Esophagus muscularis mucosa (tissue), 4 donors: Measurements from ENCODE around the gene POLG. TPM values are rescaled to one million over a fixed set of nuclear protein-coding genes. Genes with fewer than 3 reads are reported as not detected.

ENCODE experiments used
- DNase-seq: peaks from one replicate; pipeline ENCODE4 v3.0.0-alpha.2; 2017; ENCODE audit errors: extremely low spot score
- H3K27ac ChIP-seq, 4 donors: fragments of 200-600 bp; sonication (generic); replicated peaks in 1 of 4; 1 replicate in 3 of 4; 2 replicates in 1 of 4; pipeline ENCODE4 v1.5.1; 2016 to 2019; ENCODE audit warnings: mild to moderate bottlenecking in 1 of 4
- H3K27me3 ChIP-seq, 4 donors: fragments of 200-600 bp; sonication (generic); one replicate each; pipeline versions ENCODE4 v1.5.1 to v1.6.0; 2016 to 2019
- H3K36me3 ChIP-seq, 4 donors: fragments of 200-600 bp; sonication (generic); one replicate each; pipeline ENCODE4 v1.5.1; 2016 to 2019
- H3K4me1 ChIP-seq, 4 donors: fragments of 200-600 bp; sonication (generic); one replicate each; pipeline ENCODE4 v1.5.1; 2016 to 2019
- H3K4me3 ChIP-seq, 4 donors: fragments of 200-600 bp; sonication (generic); 1 replicate in 2 of 4; 2 replicates in 2 of 4; pipeline ENCODE4 v1.5.1; 2016 to 2019; ENCODE audit warnings: mild to moderate bottlenecking in 4 of 4, moderate library complexity in 1 of 4
- H3K9me3 ChIP-seq, 4 donors: fragments of 200-600 bp; sonication (generic); 1 replicate in 3 of 4; 2 replicates in 1 of 4; pipeline ENCODE4 v1.5.1; 2016 to 2019
- CTCF ChIP-seq, 3 experiments: fragments of 200-600 bp in 2 of 3; fragments of 450-650 bp in 1 of 3; sonication (generic) in 2 of 3; IDR thresholded peaks; one replicate each; pipeline ENCODE4 v1.5.1; 2017 to 2019; ENCODE audit warnings: antibody characterized with exemption in 3 of 3, mild to moderate bottlenecking in 2 of 3, moderate library complexity in 1 of 3
- EP300 ChIP-seq: sonication (generic); formaldehyde crosslinking; IDR thresholded peaks from one replicate; pipeline ENCODE4 v1.6.1; 2017; ENCODE audit warnings: antibody characterized with exemption
- POLR2A ChIP-seq: fragments of 450-650 bp; IDR thresholded peaks from one replicate; pipeline ENCODE4 v1.6.1; 2017; ENCODE audit warnings: antibody characterized with exemption, moderate library complexity, mild to moderate bottlenecking, low read depth
- POLR2AphosphoS5 ChIP-seq, 2 donors: sonication (generic); formaldehyde crosslinking; IDR thresholded peaks; one replicate each; pipeline ENCODE4 v1.6.1; 2017; ENCODE audit warnings: antibody characterized with exemption in 2 of 2
- WGBS: methylation state at CpG from one replicate; pipeline ENCODE4 v1.1.5; 2018; 5-methylcytosine and 5-hydroxymethylcytosine counted together
- intact Hi-C: fragments of 100-400 bp; cut with DNase I; formaldehyde crosslinking; loops from one replicate; pipeline ENCODE4 v1.15.1; 2023
- total RNA-seq, 4 donors: library from RNA; depleted of rRNA; stranded (reverse); fragments of >200 nt; gene quantifications; one replicate each; pipeline versions ENCODE4 v1.1.0 to v1.2.1, GENCODE V29; 2016

The POLG gene
- total RNA-seq, 4 donors from 2014 or later, result 51.0 to 86.0 (median 66.7) TPM

- Histone ChIP-seq H3K27me3 (no peaks in the 10 kb centered on the region), H3K4me1 (no peaks in the 10 kb centered on the region), H3K36me3 (no peaks in the 10 kb centered on the region), H3K9me3 (no peaks in the 10 kb centered on the region), H3K27ac (no peak overlapping the region), H3K4me3 (no peak overlapping the region)
- WGBS, result 92% methylated on average over 2 of the region's 2 CpGs
- TF ChIP-seq POLR2A (no peak), CTCF (IDR thresholded peaks at IDR 0.05) (no peak), POLR2AphosphoS5 (IDR thresholded peaks at IDR 0.05) (no peak), EP300 (no peak)
- no peak for DNase-seq
- intact Hi-C loops, result loop anchor here (10.0 kb wide), 1 partner anchor 102 kb away; no protein-coding TSS in a partner anchor
Observed at GRCh38 chr15:89307046-89307587, 27.5 kb downstream of the POLG start.

- DNase-seq, result no peak
- no peak for TF ChIP-seq POLR2A
- no peak for TF ChIP-seq POLR2AphosphoS5 (IDR thresholded peaks at IDR 0.05)
- no peak for TF ChIP-seq CTCF (IDR thresholded peaks at IDR 0.05)
- no peak for TF ChIP-seq EP300
- Histone ChIP-seq H3K9me3 (no peaks in the 10 kb centered on the region), H3K36me3 (peaks cover 0 to 5% (median 0%) of the 10 kb centered on the region in 4 donors), H3K27me3 (no peaks in the 10 kb centered on the region), H3K4me1 (no peaks in the 10 kb centered on the region), H3K27ac (no peak overlapping the region), H3K4me3 (no peak overlapping the region)
- intact Hi-C loops, result loop anchor here (10.0 kb wide), 1 partner anchor 101 kb away; no protein-coding TSS in a partner anchor
- WGBS, result 96% methylated on average over 3 of the region's 3 CpGs
Observed at GRCh38 chr15:89305395-89305794, 29.2 kb downstream of the POLG start.

- WGBS, result 82% methylated on average over 2 of the region's 2 CpGs
Observed at GRCh38 chr15:89303986-89304385, 30.6 kb downstream of the POLG start.

GRCh38 chr15:89301304-89302089 lies 33.1 kb downstream of the POLG start:
- Histone ChIP-seq H3K9me3 (no peaks in the 10 kb centered on the region), H3K4me1 (no peaks in the 10 kb centered on the region), H3K27me3 (no peaks in the 10 kb centered on the region), H3K4me3 (no peak overlapping the region), H3K27ac (no peak overlapping the region), H3K36me3 (peaks cover 0 to 5% (median 0%) of the 10 kb centered on the region in 4 donors)
- 91% methylated on average over 5 of the region's 5 CpGs for WGBS
- intact Hi-C loops, result loop anchor here (10.0 kb wide), 1 partner anchor 97 kb away; no protein-coding TSS in a partner anchor
- DNase-seq, result no peak
- TF ChIP-seq CTCF (IDR thresholded peaks at IDR 0.05) (no peak), POLR2AphosphoS5 (IDR thresholded peaks at IDR 0.05) (no peak), POLR2A (no peak), EP300 (no peak)

More at GRCh38 chr15:89303986-89304385, 30.6 kb downstream of the POLG start:
- no peak for TF ChIP-seq POLR2AphosphoS5 (IDR thresholded peaks at IDR 0.05)
- TF ChIP-seq CTCF (IDR thresholded peaks at IDR 0.05), result no peak
- TF ChIP-seq EP300, result no peak
- no peak for TF ChIP-seq POLR2A
- Histone ChIP-seq H3K9me3 (no peaks in the 10 kb centered on the region), H3K27me3 (no peaks in the 10 kb centered on the region), H3K4me3 (no peak overlapping the region), H3K36me3 (peaks cover 0 to 5% (median 0%) of the 10 kb centered on the region in 4 donors), H3K4me1 (no peaks in the 10 kb centered on the region), H3K27ac (no peak overlapping the region)
- no peak for DNase-seq
- intact Hi-C loops, result loop anchor here (10.0 kb wide), 1 partner anchor 99 kb away; no protein-coding TSS in a partner anchor
